PC-9 (cell line): ENCODE measurements around the gene PURB. TPM values are rescaled to one million over a fixed set of nuclear protein-coding genes. Genes with fewer than 3 reads are reported as not detected.

Experiments
- BruUV-seq: library from RNA; stranded (reverse); fragments of 400-500 nt; replicated peaks from 2 replicates; lab custom pipeline; 2021; lab: Mats Ljungman, UMichigan
- CTCF ChIA-PET: fragments of 300-600 bp; sonication (Branson Sonifier 250); formaldehyde crosslinking; loops from one replicate; lab custom pipeline; 2022; ENCODE audit warnings: antibody characterized with exemption; lab: Charles Lee
- POLR2A ChIA-PET: fragments of 300-600 bp; sonication (Branson Sonifier 250); formaldehyde crosslinking; loops from one replicate; lab custom pipeline; 2022; ENCODE audit warnings: antibody characterized with exemption; ENCODE audit not compliant: unreplicated experiment; lab: Charles Lee
- DNase-seq, 2 experiments: peaks; one replicate each; pipeline versions ENCODE4 v3.0.0 to v3.0.0-alpha.2; 2015 to 2022; ENCODE audit warnings: mixed read lengths in 1 of 2
- H2AFZ ChIP-seq: fragments of 200-600 bp; sonication (generic); 2 replicates; pipeline ENCODE4 v1.8.1; 2017; ENCODE audit warnings: antibody characterized with exemption
- H3F3A ChIP-seq: fragments of 200-600 bp; sonication (generic); 2 replicates; pipeline ENCODE4 v1.8.1; 2017; ENCODE audit warnings: antibody characterized with exemption, mild to moderate bottlenecking, low read depth; ENCODE audit not compliant: insufficient read depth
- H3K27ac ChIP-seq: fragments of 200-600 bp; sonication (generic); 2 replicates; pipeline ENCODE4 v1.6.1; 2016; ENCODE audit warnings: mixed run types
- H3K27me3 ChIP-seq: fragments of 200-600 bp; sonication (generic); 2 replicates; pipeline ENCODE4 v1.6.1; 2016; ENCODE audit warnings: low read depth, mixed run types; ENCODE audit not compliant: insufficient read depth
- H3K36me3 ChIP-seq: fragments of 200-600 bp; sonication (generic); 2 replicates; pipeline ENCODE4 v1.6.1; 2016; ENCODE audit warnings: low read depth, mixed run types
- H3K4me1 ChIP-seq: fragments of 200-600 bp; sonication (generic); replicated peaks from 2 replicates; pipeline ENCODE4 v1.6.1; 2016; ENCODE audit warnings: mixed run types; ENCODE audit not compliant: insufficient read depth
- H3K4me2 ChIP-seq: fragments of 200-600 bp; sonication (generic); 2 replicates; pipeline ENCODE4 v1.6.1; 2017; ENCODE audit warnings: mixed run types
- H3K4me3 ChIP-seq: fragments of 200-600 bp; sonication (generic); 2 replicates; pipeline ENCODE4 v1.6.1; 2016; ENCODE audit warnings: mixed run types
- H3K79me2 ChIP-seq: fragments of 200-600 bp; sonication (generic); 2 replicates; pipeline ENCODE4 v1.6.1; 2017; ENCODE audit warnings: low read depth, mixed run types
- H3K9me2 ChIP-seq: fragments of 200-600 bp; sonication (generic); 2 replicates; pipeline ENCODE4 v1.8.1; 2017; ENCODE audit warnings: mild to moderate bottlenecking; ENCODE audit not compliant: insufficient read depth
- H3K9me3 ChIP-seq: fragments of 200-600 bp; sonication (generic); 2 replicates; pipeline ENCODE4 v1.8.1; 2016; ENCODE audit warnings: low read depth; ENCODE audit not compliant: insufficient read depth
- H4K20me1 ChIP-seq: fragments of 200-600 bp; sonication (generic); 2 replicates; pipeline ENCODE4 v1.8.1; 2017; ENCODE audit not compliant: insufficient read depth
- EZH2 ChIP-seq: fragments of 200-600 bp; sonication (generic); IDR thresholded peaks from 2 replicates; pipeline ENCODE4 v1.8.0; 2017; ENCODE audit warnings: antibody characterized with exemption, low read depth
- intact Hi-C: fragments of 100-400 bp; cut with micrococcal nuclease; formaldehyde crosslinking; loops from one replicate; pipeline ENCODE4 v1.10.0; 2022; ENCODE audit not compliant: unreplicated experiment
- total RNA-seq: library from RNA; stranded (reverse); gene quantifications from 2 replicates; pipeline ENCODE4 v1.2.3, GENCODE V29; 2021
- TF ChIP-seq, protein P1 (sequence below): fragments of 200-600 bp; sonication (generic); conservative IDR thresholded peaks from 2 replicates; pipeline ENCODE4 v1.6.1; 2017; ENCODE audit warnings: mixed run types, antibody characterized with exemption, mild to moderate bottlenecking, moderate library complexity

The PURB gene
- total RNA-seq, 1 experiment from 2014 or later, result 38.2 TPM

DNA sequence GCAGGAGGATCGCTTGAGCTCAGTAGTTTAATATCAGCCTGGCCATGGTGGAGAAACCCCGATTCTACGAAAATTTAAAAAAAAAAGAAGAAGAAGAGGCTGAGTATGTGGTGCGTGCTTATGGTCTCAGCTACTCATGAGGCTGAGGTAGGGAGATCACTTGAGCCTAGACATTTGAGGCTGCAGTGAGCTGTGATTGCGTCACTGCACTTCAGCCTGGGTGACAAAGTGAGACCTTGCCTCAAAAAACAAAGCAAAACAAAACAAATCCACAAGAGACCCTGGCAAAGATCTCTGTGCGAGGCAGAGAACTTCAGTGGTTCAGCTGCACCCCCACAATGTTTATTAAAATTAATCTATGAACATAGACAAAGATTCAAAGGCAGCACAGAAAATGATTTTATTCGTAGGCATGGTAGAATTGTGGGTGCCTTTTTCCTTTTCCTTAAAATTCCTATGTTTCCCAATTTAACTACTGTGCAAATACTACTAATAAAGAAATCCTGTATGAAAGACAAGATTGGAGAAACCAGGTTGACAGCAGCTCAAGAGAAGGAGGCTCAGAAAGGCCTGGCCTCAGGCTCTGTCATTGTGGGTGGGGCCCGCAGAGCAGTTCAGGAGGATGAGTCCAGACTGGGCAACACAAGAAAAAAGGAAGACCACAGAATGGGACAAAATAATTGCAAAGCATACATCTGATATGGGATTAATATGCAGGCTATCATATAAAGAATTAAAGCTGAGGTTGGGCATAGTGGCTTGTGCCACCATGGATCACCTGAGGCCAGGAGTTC lies 24.5 kb upstream of the PURB start:
- Histone ChIP-seq H3K27me3 (no peaks in the 10 kb centered on the region), H3K79me2 (no peaks in the 10 kb centered on the region), H3K27ac (no peak overlapping the region), H3F3A (peaks cover 10% of the 10 kb centered on the region; the same call in 1 of the 2 replicates), H3K4me3 (no peak overlapping the region), H3K4me1 (peaks cover 23% of the 10 kb centered on the region), H2AFZ (no peak overlapping the region), H4K20me1 (no peaks in the 10 kb centered on the region), H3K36me3 (no peaks in the 10 kb centered on the region), H3K9me2 (no peaks in the 10 kb centered on the region), H3K4me2 (no peak overlapping the region), H3K9me3 (no peaks in the 10 kb centered on the region)
- BruUV-seq, result no TSS peak
- POLR2A ChIA-PET, result no interaction called here
- intact Hi-C loops, result no loop called here
- no peak for TF ChIP-seq EZH2
- TF ChIP-seq, protein P1, sequence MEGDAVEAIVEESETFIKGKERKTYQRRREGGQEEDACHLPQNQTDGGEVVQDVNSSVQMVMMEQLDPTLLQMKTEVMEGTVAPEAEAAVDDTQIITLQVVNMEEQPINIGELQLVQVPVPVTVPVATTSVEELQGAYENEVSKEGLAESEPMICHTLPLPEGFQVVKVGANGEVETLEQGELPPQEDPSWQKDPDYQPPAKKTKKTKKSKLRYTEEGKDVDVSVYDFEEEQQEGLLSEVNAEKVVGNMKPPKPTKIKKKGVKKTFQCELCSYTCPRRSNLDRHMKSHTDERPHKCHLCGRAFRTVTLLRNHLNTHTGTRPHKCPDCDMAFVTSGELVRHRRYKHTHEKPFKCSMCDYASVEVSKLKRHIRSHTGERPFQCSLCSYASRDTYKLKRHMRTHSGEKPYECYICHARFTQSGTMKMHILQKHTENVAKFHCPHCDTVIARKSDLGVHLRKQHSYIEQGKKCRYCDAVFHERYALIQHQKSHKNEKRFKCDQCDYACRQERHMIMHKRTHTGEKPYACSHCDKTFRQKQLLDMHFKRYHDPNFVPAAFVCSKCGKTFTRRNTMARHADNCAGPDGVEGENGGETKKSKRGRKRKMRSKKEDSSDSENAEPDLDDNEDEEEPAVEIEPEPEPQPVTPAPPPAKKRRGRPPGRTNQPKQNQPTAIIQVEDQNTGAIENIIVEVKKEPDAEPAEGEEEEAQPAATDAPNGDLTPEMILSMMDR, result no peak
- CTCF ChIA-PET, result no interaction called here
- no peak for DNase-seq

DNA sequence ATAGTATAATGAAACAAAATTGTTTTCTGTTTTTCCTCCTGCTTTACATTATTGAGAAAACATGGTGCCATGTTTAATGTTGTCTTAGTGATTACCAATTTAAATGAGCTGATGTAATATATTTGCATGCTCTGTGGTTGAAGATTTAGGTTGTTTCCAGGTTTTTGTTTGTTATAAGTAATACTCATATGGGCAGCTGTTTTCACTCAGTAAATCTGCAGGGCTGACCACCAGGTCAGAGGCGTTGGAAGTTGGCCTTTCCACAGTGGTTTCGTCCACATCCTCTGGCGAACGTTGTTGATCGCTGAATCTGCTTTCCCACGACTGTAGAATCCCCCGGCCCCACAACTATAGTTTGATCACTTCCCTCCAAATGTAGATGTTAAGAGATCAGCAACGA lies 21.6 kb upstream of the PURB start:
- Histone ChIP-seq H3K27me3 (0 out of 2 replicates have a peak, but pooled peaks cover 3% of the 10 kb centered on the region), H3K4me3 (no peak overlapping the region), H3K9me2 (no peaks in the 10 kb centered on the region), H3K27ac (no peak overlapping the region), H2AFZ (no peak overlapping the region), H3K79me2 (no peaks in the 10 kb centered on the region), H4K20me1 (no peaks in the 10 kb centered on the region), H3F3A (no peaks in the 10 kb centered on the region; the same call in 1 of the 2 replicates), H3K36me3 (no peaks in the 10 kb centered on the region), H3K4me1 (peaks cover 4% of the 10 kb centered on the region), H3K4me2 (no peak overlapping the region), H3K9me3 (no peaks in the 10 kb centered on the region)
- CTCF ChIA-PET, result no interaction called here
- no TSS peak for BruUV-seq
- no peak for DNase-seq
- POLR2A ChIA-PET, result no interaction called here
- intact Hi-C loops, result no loop called here
- no peak for TF ChIP-seq EZH2
- TF ChIP-seq, protein P1, result no peak

DNA sequence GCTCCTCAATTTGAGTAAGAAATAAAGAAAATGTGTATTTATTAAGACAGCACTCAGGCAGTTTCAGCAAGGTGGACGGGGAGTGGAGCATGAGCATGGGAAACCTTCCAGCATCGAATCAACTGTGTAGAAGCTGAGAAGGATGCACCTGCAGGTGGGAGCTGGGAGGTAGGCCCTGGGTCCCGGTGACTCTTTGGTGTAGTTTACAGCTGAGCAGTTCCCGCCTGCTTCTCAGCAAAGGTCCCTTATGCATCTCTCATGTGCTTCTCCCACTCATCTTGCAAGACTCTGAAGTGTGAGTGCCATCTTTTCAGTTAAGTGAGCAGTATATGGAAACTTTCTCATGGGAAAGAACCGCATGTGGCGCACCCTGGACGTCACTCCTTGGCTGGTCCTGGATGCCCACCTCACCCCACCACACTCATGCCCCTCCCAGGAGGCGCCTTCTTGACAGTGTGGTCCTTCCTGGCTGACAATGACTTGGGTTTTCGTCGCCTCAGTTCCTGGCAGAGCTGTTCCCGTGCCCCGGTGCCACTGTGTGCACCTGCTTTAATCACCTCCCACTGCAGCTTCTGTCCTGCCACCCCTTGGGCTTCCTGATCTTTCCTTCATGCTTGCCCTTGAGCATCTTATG lies 19.8 kb upstream of the PURB start:
- Histone ChIP-seq H3K4me3 (no peak overlapping the region), H4K20me1 (no peaks in the 10 kb centered on the region), H3K27ac (no peak overlapping the region), H3K9me2 (no peaks in the 10 kb centered on the region), H3K79me2 (no peaks in the 10 kb centered on the region), H2AFZ (no peak overlapping the region), H3K36me3 (no peaks in the 10 kb centered on the region), H3K4me1 (no peaks in the 10 kb centered on the region), H3K27me3 (0 out of 2 replicates have a peak, but pooled peaks cover 3% of the 10 kb centered on the region), H3K9me3 (no peaks in the 10 kb centered on the region), H3K4me2 (no peak overlapping the region), H3F3A (no peaks in the 10 kb centered on the region)
- BruUV-seq, result no TSS peak
- no peak for TF ChIP-seq EZH2
- TF ChIP-seq, protein P1, result no peak
- POLR2A ChIA-PET, result no interaction called here
- CTCF ChIA-PET, result no interaction called here
- intact Hi-C loops, result no loop called here
- DNase-seq, result no peak
